ENCODE data around the gene SIAH1. TPM values are rescaled to one million over a fixed set of nuclear protein-coding genes. Genes with fewer than 3 reads are reported as not detected.

SIAH1 gene
- polyA plus RNA-seq, 1 donor (not counting 4 experiments of a cell fraction or from before 2014, with no cell fraction given) = 19.0 TPM

GRCh38 chr16:48358419-48358818, 26.8 kb downstream of the SIAH1 start:
- Histone ChIP-seq H3K9ac (ENCODE audit: control insufficient read depth, extremely low read depth, insufficient read depth, low read length) (no peak overlapping the region), H3K4me3 (ENCODE audit: control insufficient read depth in 2 of 3, extremely low read depth in 1 of 3, insufficient read depth in 2 of 3, low read depth in 1 of 3, low read length in 3 of 3) (no peak overlapping the region), H3K9me1 (ENCODE audit: control insufficient read depth, extremely low read depth, insufficient read depth, low read length) (no peaks in the 10 kb centered on the region), H3K9me3 (ENCODE audit: control insufficient read depth, low read depth, low read length) (no peaks in the 10 kb centered on the region), H3K27ac (ENCODE audit: control insufficient read depth, insufficient read depth, low read length) (no peak overlapping the region), H3K79me2 (ENCODE audit: control insufficient read depth, insufficient read depth, low read length) (peaks cover 52% of the 10 kb centered on the region), H3K4me1 (ENCODE audit: control insufficient read depth, extremely low read depth, insufficient read depth, low read length) (no peaks in the 10 kb centered on the region), H3K4me2 (ENCODE audit: control insufficient read depth, extremely low read depth, insufficient read depth, low read depth, low read length) (no peak overlapping the region), H3K27me3 (ENCODE audit: control insufficient read depth, extremely low read depth, insufficient read depth, low read length) (no peaks in the 10 kb centered on the region), H3K36me3 (ENCODE audit: control insufficient read depth in 2 of 2, extremely low read depth in 1 of 2, insufficient read depth in 2 of 2, low read length in 2 of 2) (peaks cover 6 to 14% of the 10 kb centered on the region in 2 experiments), H4K20me1 (ENCODE audit: control insufficient read depth, extremely low read depth, insufficient read depth, low read length) (peaks cover 4% of the 10 kb centered on the region), H2AFZ (ENCODE audit: control insufficient read depth, low read length) (no peak overlapping the region)
- dilution Hi-C loops (cut with MboI; ENCODE audit: extremely low pct_ligation_motif_present, low sequenced_read_pairs) = loop anchor here (25.0 kb wide), 1 partner anchor 154 kb away; no protein-coding TSS in a partner anchor
- TF ChIP-seq EZH2 (IDR thresholded peaks at IDR 0.05; ENCODE audit: low read length) = no peak
- TF ChIP-seq, protein P1, sequence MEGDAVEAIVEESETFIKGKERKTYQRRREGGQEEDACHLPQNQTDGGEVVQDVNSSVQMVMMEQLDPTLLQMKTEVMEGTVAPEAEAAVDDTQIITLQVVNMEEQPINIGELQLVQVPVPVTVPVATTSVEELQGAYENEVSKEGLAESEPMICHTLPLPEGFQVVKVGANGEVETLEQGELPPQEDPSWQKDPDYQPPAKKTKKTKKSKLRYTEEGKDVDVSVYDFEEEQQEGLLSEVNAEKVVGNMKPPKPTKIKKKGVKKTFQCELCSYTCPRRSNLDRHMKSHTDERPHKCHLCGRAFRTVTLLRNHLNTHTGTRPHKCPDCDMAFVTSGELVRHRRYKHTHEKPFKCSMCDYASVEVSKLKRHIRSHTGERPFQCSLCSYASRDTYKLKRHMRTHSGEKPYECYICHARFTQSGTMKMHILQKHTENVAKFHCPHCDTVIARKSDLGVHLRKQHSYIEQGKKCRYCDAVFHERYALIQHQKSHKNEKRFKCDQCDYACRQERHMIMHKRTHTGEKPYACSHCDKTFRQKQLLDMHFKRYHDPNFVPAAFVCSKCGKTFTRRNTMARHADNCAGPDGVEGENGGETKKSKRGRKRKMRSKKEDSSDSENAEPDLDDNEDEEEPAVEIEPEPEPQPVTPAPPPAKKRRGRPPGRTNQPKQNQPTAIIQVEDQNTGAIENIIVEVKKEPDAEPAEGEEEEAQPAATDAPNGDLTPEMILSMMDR (optimal IDR thresholded peaks at IDR 0.05 in 1 of 3, IDR thresholded peaks at IDR 0.05 in 1 of 3, conservative IDR thresholded peaks at IDR 0.05 in 1 of 3; ENCODE audit: extremely low read depth in 1 of 3, insufficient read depth in 2 of 3, low read length in 3 of 3) = no peak
- FAIRE-seq (no peak), DNase-seq (ENCODE audit: low read depth, low spot score) (no peak)

DNA sequence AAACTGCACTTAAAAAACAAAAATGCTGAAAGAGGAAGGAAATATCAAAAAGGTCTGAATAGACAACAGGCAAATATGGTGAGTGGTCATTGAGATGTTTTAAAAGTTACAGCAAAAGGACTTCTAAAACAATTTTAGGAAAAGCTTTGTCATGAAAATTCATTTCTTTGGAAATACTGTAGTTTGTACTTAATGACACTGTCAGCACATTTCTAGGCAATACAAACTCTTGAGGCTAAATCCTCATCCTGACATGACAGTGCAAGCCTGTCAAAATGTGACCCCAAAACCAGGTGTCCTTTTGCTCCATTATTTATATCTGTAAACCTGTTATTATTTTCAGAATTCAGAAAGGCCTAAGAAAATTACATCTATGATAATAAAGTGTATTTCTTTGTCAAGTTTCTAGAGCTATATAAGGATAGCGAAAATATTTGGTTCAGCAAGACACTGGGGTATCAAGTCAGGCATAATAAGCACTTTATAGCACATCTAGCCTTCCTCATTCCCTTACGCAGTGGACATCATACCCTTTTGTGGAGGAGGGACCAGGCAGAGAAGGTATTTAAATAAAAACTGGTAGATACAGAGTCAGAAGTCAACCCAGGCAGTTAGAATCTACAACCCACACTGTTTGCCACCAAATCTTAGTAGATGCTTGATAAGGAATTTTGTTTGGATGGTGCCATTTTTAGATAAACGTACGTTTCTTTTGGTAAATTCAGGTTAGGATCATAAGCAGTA, 28.4 kb downstream of the SIAH1 start:
- no peak for TF ChIP-seq EZH2 (IDR thresholded peaks at IDR 0.05; ENCODE audit: low read length)
- TF ChIP-seq, protein P1 (optimal IDR thresholded peaks at IDR 0.05 in 1 of 3, IDR thresholded peaks at IDR 0.05 in 1 of 3, conservative IDR thresholded peaks at IDR 0.05 in 1 of 3; ENCODE audit: extremely low read depth in 1 of 3, insufficient read depth in 2 of 3, low read length in 3 of 3) = no peak
- Histone ChIP-seq H3K4me1 (ENCODE audit: control insufficient read depth, extremely low read depth, insufficient read depth, low read length) (no peaks in the 10 kb centered on the region), H3K9ac (ENCODE audit: control insufficient read depth, extremely low read depth, insufficient read depth, low read length) (no peak overlapping the region), H3K36me3 (ENCODE audit: control insufficient read depth in 2 of 2, extremely low read depth in 1 of 2, insufficient read depth in 2 of 2, low read length in 2 of 2) (peaks cover 10 to 14% of the 10 kb centered on the region in 2 experiments), H3K27ac (ENCODE audit: control insufficient read depth, insufficient read depth, low read length) (no peak overlapping the region), H3K79me2 (ENCODE audit: control insufficient read depth, insufficient read depth, low read length) (peaks cover 36% of the 10 kb centered on the region), H4K20me1 (ENCODE audit: control insufficient read depth, extremely low read depth, insufficient read depth, low read length) (peaks cover 4% of the 10 kb centered on the region), H3K4me2 (ENCODE audit: control insufficient read depth, extremely low read depth, insufficient read depth, low read depth, low read length) (no peak overlapping the region), H2AFZ (ENCODE audit: control insufficient read depth, low read length) (no peak overlapping the region), H3K27me3 (ENCODE audit: control insufficient read depth, extremely low read depth, insufficient read depth, low read length) (no peaks in the 10 kb centered on the region), H3K9me1 (ENCODE audit: control insufficient read depth, extremely low read depth, insufficient read depth, low read length) (no peaks in the 10 kb centered on the region), H3K4me3 (ENCODE audit: control insufficient read depth in 2 of 3, extremely low read depth in 1 of 3, insufficient read depth in 2 of 3, low read depth in 1 of 3, low read length in 3 of 3) (no peak overlapping the region), H3K9me3 (ENCODE audit: control insufficient read depth, low read depth, low read length) (no peaks in the 10 kb centered on the region)
- FAIRE-seq (no peak), DNase-seq (ENCODE audit: low read depth, low spot score) (no peak)
- dilution Hi-C loops (cut with MboI; ENCODE audit: extremely low pct_ligation_motif_present, low sequenced_read_pairs) = loop anchor here (25.0 kb wide), 1 partner anchor 155 kb away; no protein-coding TSS in a partner anchor
